Parietal lobe (tissue), 1 donor: Measurements from ENCODE around the gene KRTAP4-11. TPM values are rescaled to one million over a fixed set of nuclear protein-coding genes. Genes with fewer than 3 reads are reported as not detected.

Experiments used
- total RNA-seq: library from RNA; depleted of rRNA; stranded (reverse); fragments of >200 nt; gene quantifications from one replicate; pipeline ENCODE4 v1.2.3, GENCODE V29; 2014

Gene KRTAP4-11
- total RNA-seq, result not detected

GRCh38 chr17:41117846-41118386, at the start of gene KRTAP4-11:
Gene KRTAP4-11 (minus strand): TSS chr17:41118373. CDS start chr17:41118315, 58 bp downstream.

GRCh38 chr17:41160648-41161047, 42.5 kb upstream of the KRTAP4-11 start, which contains the start of gene KRTAP4-4:
Gene KRTAP4-4 (minus strand): TSS chr17:41160748. CDS start chr17:41160691, 57 bp downstream.

GRCh38 chr17:41149652-41149985, 31.4 kb upstream of the KRTAP4-11 start, which contains the start of gene KRTAP4-5:
Gene KRTAP4-5 (minus strand): TSS chr17:41149825. CDS start chr17:41149767, 58 bp downstream.

GRCh38 chr17:41140360-41141131, 22.4 kb upstream of the KRTAP4-11 start, which contains the start of gene KRTAP4-6:
Gene KRTAP4-6 (minus strand): TSS chr17:41140544. CDS start chr17:41140487, 57 bp downstream.

GRCh38 chr17:41123991-41124371, 5.8 kb upstream of the KRTAP4-11 start, which contains the start of gene KRTAP4-12:
Gene KRTAP4-12 (minus strand): TSS chr17:41124182. CDS start chr17:41124122, 60 bp downstream.

GRCh38 chr17:41105347-41105746, 12.8 kb downstream of the KRTAP4-11 start, which contains the start of gene KRTAP4-9:
Gene KRTAP4-9 (plus strand): TSS chr17:41105389. CDS start chr17:41105389, 0 bp downstream.

GRCh38 chr17:41101586-41102259, 16.4 kb downstream of the KRTAP4-11 start, which contains the start of gene KRTAP4-16:
Gene KRTAP4-16 (minus strand): TSS chr17:41102209. CDS start chr17:41102209, 0 bp downstream.

GRCh38 chr17:41098042-41098441, 20.1 kb downstream of the KRTAP4-11 start, which contains the start of gene KRTAP4-8:
Gene KRTAP4-8 (minus strand): TSS chr17:41098142. CDS start chr17:41098084, 58 bp downstream.

GRCh38 chr17:41084100-41084856, 33.9 kb downstream of the KRTAP4-11 start, which contains the start of gene KRTAP4-7:
Gene KRTAP4-7 (plus strand): TSS chr17:41084150. CDS start chr17:41084207, 57 bp downstream.

Other genes starting within 250 kb of the KRTAP4-11 start
- gene KRT20, start 233.1 kb downstream of the KRTAP4-11 start, total RNA-seq, result not detected
- gene KRT23, start 180.7 kb downstream of the KRTAP4-11 start, total RNA-seq, result not detected
- gene KRT39, start 151.4 kb downstream of the KRTAP4-11 start, total RNA-seq, result not detected
- gene KRT40, start 134.0 kb downstream of the KRTAP4-11 start, total RNA-seq, result not detected
- gene KRTAP3-3, start 124.2 kb downstream of the KRTAP4-11 start, total RNA-seq, result not detected
- not detected for gene KRTAP3-2, start 118.5 kb downstream of the KRTAP4-11 start, total RNA-seq
- not detected for gene KRTAP3-1, start 109.2 kb downstream of the KRTAP4-11 start, total RNA-seq
- gene KRTAP1-5, start 91.2 kb downstream of the KRTAP4-11 start, total RNA-seq, result not detected
- gene KRTAP1-4, start 88.2 kb downstream of the KRTAP4-11 start, total RNA-seq, result not detected
- gene KRTAP1-3, start 83.5 kb downstream of the KRTAP4-11 start, total RNA-seq, result not detected
- gene KRTAP1-1, start 76.9 kb downstream of the KRTAP4-11 start, total RNA-seq, result not detected
- not detected for gene KRTAP2-1, start 71.1 kb downstream of the KRTAP4-11 start, total RNA-seq
- not detected for gene KRTAP2-2, start 63.1 kb downstream of the KRTAP4-11 start, total RNA-seq
- not detected for gene KRTAP2-3, start 58.3 kb downstream of the KRTAP4-11 start, total RNA-seq
- gene KRTAP2-4, start 52.5 kb downstream of the KRTAP4-11 start, total RNA-seq, result not detected
- gene KRTAP4-7, start 34.2 kb downstream of the KRTAP4-11 start, total RNA-seq, result not detected
- gene KRTAP4-8, start 20.2 kb downstream of the KRTAP4-11 start, total RNA-seq, result not detected
- gene KRTAP4-16, start 16.2 kb downstream of the KRTAP4-11 start, total RNA-seq, result not detected
- not detected for gene KRTAP4-9, start 13.0 kb downstream of the KRTAP4-11 start, total RNA-seq
- gene KRTAP4-12, start 5.8 kb upstream of the KRTAP4-11 start, total RNA-seq, result not detected
- gene KRTAP4-6, start 22.2 kb upstream of the KRTAP4-11 start, total RNA-seq, result not detected
- not detected for gene KRTAP4-5, start 31.5 kb upstream of the KRTAP4-11 start, total RNA-seq
- not detected for gene KRTAP4-4, start 42.4 kb upstream of the KRTAP4-11 start, total RNA-seq
- gene KRTAP4-3, start 49.8 kb upstream of the KRTAP4-11 start, total RNA-seq, result not detected
- not detected for gene KRTAP4-2, start 59.8 kb upstream of the KRTAP4-11 start, total RNA-seq
- gene KRTAP4-1, start 66.5 kb upstream of the KRTAP4-11 start, total RNA-seq, result not detected
- not detected for gene KRTAP9-1, start 71.5 kb upstream of the KRTAP4-11 start, total RNA-seq
- gene KRTAP9-2, start 108.3 kb upstream of the KRTAP4-11 start, total RNA-seq, result not detected
- gene KRTAP9-3, start 114.1 kb upstream of the KRTAP4-11 start, total RNA-seq, result not detected
- not detected for gene KRTAP9-8, start 119.6 kb upstream of the KRTAP4-11 start, total RNA-seq
- not detected for gene KRTAP9-4, start 131.3 kb upstream of the KRTAP4-11 start, total RNA-seq
- gene KRTAP9-9, start 137.0 kb upstream of the KRTAP4-11 start, total RNA-seq, result not detected
- not detected for gene KRTAP9-6, start 147.0 kb upstream of the KRTAP4-11 start, total RNA-seq
- gene KRTAP9-7, start 157.3 kb upstream of the KRTAP4-11 start, total RNA-seq, result not detected
- not detected for gene KRTAP29-1, start 184.5 kb upstream of the KRTAP4-11 start, total RNA-seq
- gene KRTAP16-1, start 190.9 kb upstream of the KRTAP4-11 start, total RNA-seq, result not detected
- not detected for gene KRTAP17-1, start 197.3 kb upstream of the KRTAP4-11 start, total RNA-seq
- not detected for gene KRT33A, start 232.5 kb upstream of the KRTAP4-11 start, total RNA-seq